ENCODE measurements around the gene AKR1A1. TPM values are rescaled to one million over a fixed set of nuclear protein-coding genes. Genes with fewer than 3 reads are reported as not detected.
"Not testable (repeated sequence)": the region's sequence is repeated elsewhere in the genome, so short reads cannot be mapped to it uniquely, and the experiment has no call there.

Gene AKR1A1
- total RNA-seq, 1 experiment from 2014 or later = 94.9 TPM

DNA sequence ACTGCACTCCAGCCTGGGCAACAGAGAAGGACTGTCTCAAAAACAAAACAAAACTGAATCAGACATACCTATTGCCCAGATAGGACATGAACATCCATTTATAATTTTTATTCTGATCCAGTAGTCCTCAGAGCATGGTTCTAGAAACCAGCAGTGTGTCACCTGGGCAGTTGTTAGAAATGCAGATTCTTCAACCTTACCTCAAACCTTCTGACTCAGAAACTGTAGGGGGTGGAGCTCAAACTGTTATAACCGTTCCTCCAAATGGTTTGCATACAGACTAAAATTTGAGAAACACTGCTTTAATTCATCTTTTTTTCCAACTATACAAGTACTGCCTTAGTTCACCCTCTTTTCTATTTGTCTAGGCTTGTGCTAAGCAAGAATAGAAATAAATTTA, 39.2 kb downstream of the AKR1A1 start:
- no TSS peak for BruUV-seq (replicated peaks)
- CTCF ChIA-PET = no interaction called here
- H3K4me1 ChIP-seq (ENCODE audit: insufficient read depth, low read length) = peaks cover 7% of the 10 kb centered on the region
- no peak overlapping the region for H3K4me3 ChIP-seq (ENCODE audit: low read length)
- peaks cover 26% of the 10 kb centered on the region for H3K36me3 ChIP-seq (ENCODE audit: low read depth, low read length)
- intact Hi-C loops (cut with micrococcal nuclease) = no loop called here
- H3K9me2 ChIP-seq (replicated peaks; ENCODE audit: low read length) = no peaks in the 10 kb centered on the region
- no peak overlapping the region for H3K4me2 ChIP-seq (ENCODE audit: low read length)
- peaks cover 61% of the 10 kb centered on the region for H4K20me1 ChIP-seq (ENCODE audit: low read length)
- POLR2A ChIA-PET (ENCODE audit: unreplicated experiment) = interaction anchor here (0.6 kb wide), 1 partner anchor 88 kb away, joined by 5 read pairs; no protein-coding TSS in a partner anchor
- ATAC-seq (no peak), DNase-seq (no peak)
- H3K9ac ChIP-seq (ENCODE audit: low read length) = no peak overlapping the region
- TF ChIP-seq EZH2 (IDR thresholded peaks at IDR 0.05; ENCODE audit: low read length, unreplicated experiment) (no peak), EZH2phosphoT487 (IDR thresholded peaks at IDR 0.05; ENCODE audit: borderline replicate concordance, low read length) (no peak)
- TF ChIP-seq, protein P1, sequence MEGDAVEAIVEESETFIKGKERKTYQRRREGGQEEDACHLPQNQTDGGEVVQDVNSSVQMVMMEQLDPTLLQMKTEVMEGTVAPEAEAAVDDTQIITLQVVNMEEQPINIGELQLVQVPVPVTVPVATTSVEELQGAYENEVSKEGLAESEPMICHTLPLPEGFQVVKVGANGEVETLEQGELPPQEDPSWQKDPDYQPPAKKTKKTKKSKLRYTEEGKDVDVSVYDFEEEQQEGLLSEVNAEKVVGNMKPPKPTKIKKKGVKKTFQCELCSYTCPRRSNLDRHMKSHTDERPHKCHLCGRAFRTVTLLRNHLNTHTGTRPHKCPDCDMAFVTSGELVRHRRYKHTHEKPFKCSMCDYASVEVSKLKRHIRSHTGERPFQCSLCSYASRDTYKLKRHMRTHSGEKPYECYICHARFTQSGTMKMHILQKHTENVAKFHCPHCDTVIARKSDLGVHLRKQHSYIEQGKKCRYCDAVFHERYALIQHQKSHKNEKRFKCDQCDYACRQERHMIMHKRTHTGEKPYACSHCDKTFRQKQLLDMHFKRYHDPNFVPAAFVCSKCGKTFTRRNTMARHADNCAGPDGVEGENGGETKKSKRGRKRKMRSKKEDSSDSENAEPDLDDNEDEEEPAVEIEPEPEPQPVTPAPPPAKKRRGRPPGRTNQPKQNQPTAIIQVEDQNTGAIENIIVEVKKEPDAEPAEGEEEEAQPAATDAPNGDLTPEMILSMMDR (conservative IDR thresholded peaks at IDR 0.05; ENCODE audit: low read depth, low read length) = no peak
- no peaks in the 10 kb centered on the region for H3K27me3 ChIP-seq (ENCODE audit: low read length)
- peaks cover 96% of the 10 kb centered on the region for H3K79me2 ChIP-seq (ENCODE audit: low read length)
- H3K9me3 ChIP-seq (ENCODE audit: low read length) = no peaks in the 10 kb centered on the region
- no peak overlapping the region for H3K27ac ChIP-seq (ENCODE audit: low read length)
- peaks cover 1% of the 10 kb centered on the region for H3F3A ChIP-seq (ENCODE audit: low read length, unreplicated experiment)
- H2AFZ ChIP-seq (ENCODE audit: low read length) = no peak overlapping the region

DNA sequence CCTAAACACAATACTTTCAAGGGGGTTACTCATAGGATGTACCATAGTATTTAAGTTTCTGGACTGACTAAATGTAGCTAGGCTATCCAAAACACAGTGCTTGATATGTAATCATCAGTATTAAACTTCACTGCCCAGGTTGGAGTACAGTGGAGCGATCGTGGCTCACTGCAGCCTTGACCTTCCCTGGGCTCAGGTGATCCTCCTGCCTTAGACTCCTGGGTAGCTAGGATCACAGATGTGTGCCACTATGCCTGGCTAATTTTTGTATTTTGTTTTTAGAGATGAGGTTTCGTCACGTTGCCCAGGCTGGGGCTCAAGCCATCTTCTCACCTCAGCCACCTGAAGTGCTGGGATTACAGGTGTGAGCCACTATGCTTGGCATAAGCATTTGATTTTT, 43.8 kb downstream of the AKR1A1 start:
- H3K9me2 ChIP-seq (replicated peaks; ENCODE audit: low read length) = no peaks in the 10 kb centered on the region
- ATAC-seq (no peak), DNase-seq (no peak)
- CTCF ChIA-PET = no interaction called here
- H3K9ac ChIP-seq (ENCODE audit: low read length) = no peak overlapping the region
- no peak overlapping the region for H3K27ac ChIP-seq (ENCODE audit: low read length)
- no peaks in the 10 kb centered on the region for H3F3A ChIP-seq (ENCODE audit: low read length, unreplicated experiment)
- H3K36me3 ChIP-seq (ENCODE audit: low read depth, low read length) = peaks cover 51% of the 10 kb centered on the region
- no peak overlapping the region for H2AFZ ChIP-seq (ENCODE audit: low read length)
- H3K79me2 ChIP-seq (ENCODE audit: low read length) = peaks cover 89% of the 10 kb centered on the region
- TF ChIP-seq EZH2 (IDR thresholded peaks at IDR 0.05; ENCODE audit: low read length, unreplicated experiment) = no peak
- TF ChIP-seq, protein P1 (conservative IDR thresholded peaks at IDR 0.05; ENCODE audit: low read depth, low read length) = no peak
- no peak for TF ChIP-seq EZH2phosphoT487 (IDR thresholded peaks at IDR 0.05; ENCODE audit: borderline replicate concordance, low read length)
- BruUV-seq (replicated peaks) = no TSS peak
- POLR2A ChIA-PET (ENCODE audit: unreplicated experiment) = no interaction called here
- H3K4me3 ChIP-seq (ENCODE audit: low read length) = no peak overlapping the region
- H3K4me1 ChIP-seq (ENCODE audit: insufficient read depth, low read length) = no peaks in the 10 kb centered on the region
- intact Hi-C loops (cut with micrococcal nuclease) = no loop called here
- H3K4me2 ChIP-seq (ENCODE audit: low read length) = no peak overlapping the region
- no peaks in the 10 kb centered on the region for H3K27me3 ChIP-seq (ENCODE audit: low read length)
- H4K20me1 ChIP-seq (ENCODE audit: low read length) = peaks cover 45% of the 10 kb centered on the region
- no peaks in the 10 kb centered on the region for H3K9me3 ChIP-seq (ENCODE audit: low read length)

DNA sequence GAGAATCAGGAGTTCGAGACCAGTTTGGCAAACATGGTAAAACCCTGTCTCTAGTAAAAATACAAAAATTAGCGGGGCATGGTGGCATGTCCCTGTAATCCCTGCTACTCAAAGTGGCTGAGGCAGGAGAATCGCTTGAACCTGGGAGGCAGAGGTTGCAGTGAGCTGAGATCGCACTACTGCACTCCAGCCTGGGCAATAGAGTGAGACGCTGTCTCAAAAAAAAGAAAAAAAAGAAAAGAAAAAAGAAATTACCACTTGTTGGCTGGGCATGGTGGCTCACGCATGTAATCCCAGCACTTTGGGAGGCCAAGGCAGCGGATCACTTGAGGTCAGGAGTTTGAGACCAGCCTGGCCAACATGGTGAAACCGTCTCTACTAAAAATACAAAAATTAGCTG, 46.1 kb downstream of the AKR1A1 start:
- CTCF ChIA-PET; DNase-seq; H3K4me1 ChIP-seq (ENCODE audit: insufficient read depth, low read length); H3K4me3 ChIP-seq (ENCODE audit: low read length); H3K9me3 ChIP-seq (ENCODE audit: low read length); POLR2A ChIA-PET (ENCODE audit: unreplicated experiment); H3K27me3 ChIP-seq (ENCODE audit: low read length); H3F3A ChIP-seq (ENCODE audit: low read length, unreplicated experiment); H2AFZ ChIP-seq (ENCODE audit: low read length); H3K9ac ChIP-seq (ENCODE audit: low read length); BruUV-seq (replicated peaks); H3K4me2 ChIP-seq (ENCODE audit: low read length); ATAC-seq; intact Hi-C loops (cut with micrococcal nuclease); H3K27ac ChIP-seq (ENCODE audit: low read length); H3K9me2 ChIP-seq (replicated peaks; ENCODE audit: low read length): not testable (repeated sequence)
- Histone ChIP-seq H3K36me3 (ENCODE audit: low read depth, low read length) (peaks cover 46% of the 10 kb centered on the region), H3K79me2 (ENCODE audit: low read length) (peaks cover 86% of the 10 kb centered on the region), H4K20me1 (ENCODE audit: low read length) (peaks cover 35% of the 10 kb centered on the region)

Data from PC-3 (cell line).